ENCODE results near the gene TXNIP.

- TF ChIP-seq, protein P1, sequence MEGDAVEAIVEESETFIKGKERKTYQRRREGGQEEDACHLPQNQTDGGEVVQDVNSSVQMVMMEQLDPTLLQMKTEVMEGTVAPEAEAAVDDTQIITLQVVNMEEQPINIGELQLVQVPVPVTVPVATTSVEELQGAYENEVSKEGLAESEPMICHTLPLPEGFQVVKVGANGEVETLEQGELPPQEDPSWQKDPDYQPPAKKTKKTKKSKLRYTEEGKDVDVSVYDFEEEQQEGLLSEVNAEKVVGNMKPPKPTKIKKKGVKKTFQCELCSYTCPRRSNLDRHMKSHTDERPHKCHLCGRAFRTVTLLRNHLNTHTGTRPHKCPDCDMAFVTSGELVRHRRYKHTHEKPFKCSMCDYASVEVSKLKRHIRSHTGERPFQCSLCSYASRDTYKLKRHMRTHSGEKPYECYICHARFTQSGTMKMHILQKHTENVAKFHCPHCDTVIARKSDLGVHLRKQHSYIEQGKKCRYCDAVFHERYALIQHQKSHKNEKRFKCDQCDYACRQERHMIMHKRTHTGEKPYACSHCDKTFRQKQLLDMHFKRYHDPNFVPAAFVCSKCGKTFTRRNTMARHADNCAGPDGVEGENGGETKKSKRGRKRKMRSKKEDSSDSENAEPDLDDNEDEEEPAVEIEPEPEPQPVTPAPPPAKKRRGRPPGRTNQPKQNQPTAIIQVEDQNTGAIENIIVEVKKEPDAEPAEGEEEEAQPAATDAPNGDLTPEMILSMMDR (IDR thresholded peaks at IDR 0.05), result no peak
- TF ChIP-seq POLR2A (IDR thresholded peaks at IDR 0.05), result no peak
Observed at GRCh38 chr1:145982010-145982723, 14.2 kb downstream of the TXNIP start.
